HUES64 (cell line): ENCODE measurements around the gene CDC25B.

Experiments used
- H3K27ac ChIP-seq: 2 replicates; pipeline ENCODE4 v1.7.0; 2013; ENCODE audit warnings: low read depth, low read length, inconsistent platforms
- H3K27me3 ChIP-seq: 2 replicates; pipeline ENCODE4 v1.6.1; 2013; ENCODE audit warnings: mild to moderate bottlenecking, low read length; ENCODE audit not compliant: insufficient read depth
- H3K36me3 ChIP-seq: 2 replicates; pipeline ENCODE4 v1.6.1; 2013; ENCODE audit warnings: mild to moderate bottlenecking, low read length; ENCODE audit not compliant: insufficient read depth
- H3K4me1 ChIP-seq: 2 replicates; pipeline ENCODE4 v1.6.1; 2013; ENCODE audit warnings: mild to moderate bottlenecking, low read length, moderate library complexity; ENCODE audit not compliant: insufficient read depth
- H3K4me3 ChIP-seq: 2 replicates; pipeline ENCODE4 v1.5.1; 2013; ENCODE audit warnings: mild to moderate bottlenecking, low read length, moderate library complexity
- H3K9ac ChIP-seq: 2 replicates; pipeline ENCODE4 v1.6.1; 2013; ENCODE audit warnings: mild to moderate bottlenecking, low read depth, low read length
- H3K9me3 ChIP-seq: 2 replicates; pipeline ENCODE4 v1.6.1; 2013; ENCODE audit warnings: low read depth, low read length; ENCODE audit not compliant: insufficient read depth
- WGBS: fragments of 150-250, 120-280 bp; methylation state at CpG from one replicate; pipeline ENCODE4 v1.1.7; 2013; ENCODE audit warnings: missing lambda C conversion rate; 5-methylcytosine and 5-hydroxymethylcytosine counted together

CDC25B gene

DNA sequence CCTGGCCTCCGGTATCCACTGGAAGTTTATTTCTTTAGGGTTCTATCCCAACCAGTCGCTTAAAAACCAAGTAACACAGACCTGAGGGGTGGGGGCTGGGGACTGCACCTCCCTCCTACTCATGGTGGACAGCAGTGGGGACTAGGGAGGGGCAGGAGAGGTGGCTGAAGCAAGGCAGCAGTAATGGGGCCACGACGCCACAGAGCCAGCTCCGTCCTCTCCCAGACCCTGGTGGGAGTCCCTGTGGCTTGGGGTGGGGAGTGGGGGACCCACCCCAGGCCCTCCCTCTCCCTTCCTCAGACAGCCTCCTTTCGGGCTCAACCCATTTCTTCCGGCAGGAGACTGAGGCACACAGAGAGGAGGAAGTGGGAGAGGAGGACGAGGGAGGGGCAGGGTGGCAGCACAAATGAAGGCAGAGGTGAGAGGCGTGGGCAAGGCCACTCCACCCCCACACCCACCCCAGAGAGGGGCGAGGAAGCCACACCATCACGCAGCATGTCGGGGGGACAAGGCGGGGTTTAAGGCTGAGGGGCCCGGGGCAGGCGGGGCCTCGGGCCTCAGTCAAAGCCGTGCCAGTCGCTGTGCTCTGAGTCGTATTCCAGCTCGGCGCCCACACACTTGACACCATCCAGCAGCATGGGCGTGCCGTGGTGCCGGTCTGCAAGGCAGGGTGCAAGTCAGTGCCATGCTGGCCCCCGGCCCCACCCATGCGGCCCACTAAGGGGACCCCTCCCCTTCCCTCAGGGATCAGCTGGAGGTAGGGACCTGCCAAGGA is 42.4 kb upstream of the CDC25B start:
- Histone ChIP-seq H3K9ac (no peak overlapping the region), H3K9me3 (no peaks in the 10 kb centered on the region), H3K27me3 (peaks cover 43% of the 10 kb centered on the region), H3K27ac (no peak overlapping the region), H3K36me3 (peaks cover 33% of the 10 kb centered on the region), H3K4me1 (0 out of 2 replicates have a peak, but pooled peaks cover 7% of the 10 kb centered on the region), H3K4me3 (no peak overlapping the region)
- 93% methylated on average over 21 of the region's 26 CpGs for WGBS

DNA sequence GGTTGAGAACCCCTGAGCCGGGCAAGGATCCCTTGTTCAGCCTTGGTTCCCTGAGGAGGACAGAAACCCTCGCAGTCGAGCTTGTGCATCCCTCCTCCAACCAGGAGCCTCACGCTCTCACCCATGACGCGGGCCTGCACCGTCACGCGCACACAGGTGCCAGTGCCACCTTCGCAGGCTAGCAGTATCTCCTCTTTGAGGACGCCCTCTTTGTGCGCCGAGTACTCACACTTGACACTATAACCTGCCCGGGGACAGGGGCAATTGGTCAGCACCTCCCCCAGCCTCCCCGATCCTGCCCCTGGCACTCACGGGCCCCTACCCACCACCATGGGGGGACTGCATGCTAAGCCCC is 41.9 kb upstream of the CDC25B start:
- no peak overlapping the region for H3K4me3 ChIP-seq
- no peak overlapping the region for H3K27ac ChIP-seq
- peaks cover 33% of the 10 kb centered on the region for H3K36me3 ChIP-seq
- WGBS = 96% methylated on average over 16 of the region's 16 CpGs
- H3K9ac ChIP-seq = no peak overlapping the region
- 0 out of 2 replicates have a peak, but pooled peaks cover 7% of the 10 kb centered on the region for H3K4me1 ChIP-seq
- no peaks in the 10 kb centered on the region for H3K9me3 ChIP-seq
- H3K27me3 ChIP-seq = peaks cover 37% of the 10 kb centered on the region

DNA sequence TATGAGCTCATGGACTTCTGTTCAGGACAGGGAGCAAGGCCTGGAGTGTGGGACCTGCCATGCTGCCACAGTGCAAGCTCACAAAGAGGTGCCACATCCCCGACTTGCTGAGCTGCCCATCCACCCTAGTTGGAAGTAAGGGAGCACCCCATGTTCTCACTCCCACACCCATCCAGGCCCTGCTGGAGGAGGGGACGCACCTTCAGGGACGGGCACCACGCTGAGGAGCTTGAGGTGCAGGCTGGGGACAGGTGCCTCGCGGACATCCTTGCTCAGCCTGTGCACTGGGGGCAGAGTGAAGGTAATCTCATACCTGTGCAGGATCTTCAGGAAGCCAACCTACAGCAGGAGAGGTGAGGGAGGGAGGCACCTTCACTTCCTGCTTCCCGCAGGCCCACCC is 40.8 kb upstream of the CDC25B start:
- Histone ChIP-seq H3K36me3 (peaks cover 33% of the 10 kb centered on the region), H3K27me3 (peaks cover 27% of the 10 kb centered on the region), H3K4me1 (0 out of 2 replicates have a peak, but pooled peaks cover 7% of the 10 kb centered on the region), H3K9me3 (no peaks in the 10 kb centered on the region), H3K9ac (no peak overlapping the region), H3K27ac (no peak overlapping the region), H3K4me3 (no peak overlapping the region)
- 94% methylated on average over 7 of the region's 7 CpGs for WGBS

DNA sequence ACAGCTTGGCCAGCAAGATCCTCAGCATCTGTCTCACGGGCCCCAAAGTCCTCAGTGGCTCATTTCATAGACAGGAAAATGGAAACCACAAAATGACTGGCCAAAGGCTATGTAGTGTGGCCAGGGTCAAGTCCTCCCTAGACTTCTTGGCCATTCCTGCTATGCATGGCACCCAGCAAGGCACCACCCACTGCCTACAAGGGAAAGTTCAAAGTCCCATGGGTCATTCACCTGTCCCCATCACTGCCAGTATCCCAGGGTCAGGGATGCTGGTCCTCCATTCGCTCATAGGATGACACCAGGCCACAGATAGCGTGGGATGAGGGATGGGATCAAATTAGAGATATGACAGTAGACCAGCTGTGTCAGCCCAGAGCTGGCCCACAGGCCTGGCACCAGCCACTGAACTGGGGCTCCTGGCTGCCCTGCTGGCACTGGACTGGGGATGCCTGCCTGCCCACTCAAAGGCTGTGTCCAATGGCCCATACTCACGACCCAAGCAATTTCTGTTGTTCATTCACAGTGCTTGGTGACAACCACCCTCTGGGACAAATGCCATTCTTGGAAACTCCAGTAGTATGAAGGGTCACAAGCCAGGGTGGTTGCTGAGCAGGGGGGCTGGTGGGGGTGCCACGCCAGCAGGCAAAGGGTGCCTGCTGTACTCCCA is 40.2 kb upstream of the CDC25B start:
- H3K27ac ChIP-seq = no peak overlapping the region
- H3K4me1 ChIP-seq = 0 out of 2 replicates have a peak, but pooled peaks cover 7% of the 10 kb centered on the region
- peaks cover 33% of the 10 kb centered on the region for H3K36me3 ChIP-seq
- no peak overlapping the region for H3K9ac ChIP-seq
- H3K9me3 ChIP-seq = no peaks in the 10 kb centered on the region
- no peak overlapping the region for H3K4me3 ChIP-seq
- WGBS = 91% methylated on average over 5 of the region's 5 CpGs
- H3K27me3 ChIP-seq = peaks cover 20% of the 10 kb centered on the region

DNA sequence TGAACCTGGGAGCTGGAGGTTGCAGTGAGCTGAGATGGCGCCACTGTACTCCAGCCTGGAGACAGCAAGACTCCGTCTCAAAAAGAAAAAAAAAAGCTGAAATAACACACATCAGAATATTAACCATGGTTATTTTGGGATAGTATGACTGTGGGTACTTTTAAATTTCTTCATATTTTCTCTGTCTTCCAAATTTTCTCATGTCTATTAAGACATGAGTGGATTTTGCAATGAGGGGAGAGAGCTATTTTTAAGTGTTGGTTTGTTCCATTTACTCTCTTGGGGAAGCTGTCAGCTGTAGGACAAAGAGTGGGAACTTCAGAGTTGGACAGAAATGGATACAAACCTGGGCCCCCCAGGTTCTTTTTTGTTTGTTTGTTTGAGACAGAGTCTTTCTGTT is 38.8 kb upstream of the CDC25B start:
- H3K4me3 ChIP-seq = no peak overlapping the region
- 0 out of 2 replicates have a peak, but pooled peaks cover 6% of the 10 kb centered on the region for H3K4me1 ChIP-seq
- peaks cover 38% of the 10 kb centered on the region for H3K36me3 ChIP-seq
- no peak overlapping the region for H3K27ac ChIP-seq
- H3K27me3 ChIP-seq = peaks cover 7% of the 10 kb centered on the region
- no peaks in the 10 kb centered on the region for H3K9me3 ChIP-seq
- no peak overlapping the region for H3K9ac ChIP-seq
- WGBS = 90% methylated on average over 1 of the region's 2 CpGs

DNA sequence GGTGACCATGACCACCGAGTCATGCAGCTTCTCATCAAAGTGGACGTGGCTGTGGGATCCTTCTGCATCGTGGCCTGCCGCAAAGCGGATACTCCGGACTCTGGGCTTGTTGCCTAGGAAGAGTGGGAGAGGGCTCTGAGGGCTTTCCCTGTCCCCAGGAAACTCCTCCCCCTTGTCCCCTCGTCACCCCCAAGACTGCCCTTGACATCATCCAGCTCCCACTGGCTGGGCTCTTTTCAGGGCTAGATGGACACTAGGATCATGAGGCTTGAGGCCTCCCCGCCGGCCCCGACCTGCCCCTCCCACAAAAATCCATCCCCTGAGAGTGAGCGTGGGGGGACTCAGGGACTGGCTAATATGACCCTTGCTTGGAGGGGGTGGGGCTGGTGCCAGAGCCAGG is 37.5 kb upstream of the CDC25B start:
- Histone ChIP-seq H3K4me1 (no peaks in the 10 kb centered on the region), H3K27me3 (no peaks in the 10 kb centered on the region), H3K27ac (no peak overlapping the region), H3K36me3 (peaks cover 38% of the 10 kb centered on the region), H3K9me3 (no peaks in the 10 kb centered on the region), H3K9ac (no peak overlapping the region), H3K4me3 (no peak overlapping the region)
- 95% methylated on average over 11 of the region's 11 CpGs for WGBS

DNA sequence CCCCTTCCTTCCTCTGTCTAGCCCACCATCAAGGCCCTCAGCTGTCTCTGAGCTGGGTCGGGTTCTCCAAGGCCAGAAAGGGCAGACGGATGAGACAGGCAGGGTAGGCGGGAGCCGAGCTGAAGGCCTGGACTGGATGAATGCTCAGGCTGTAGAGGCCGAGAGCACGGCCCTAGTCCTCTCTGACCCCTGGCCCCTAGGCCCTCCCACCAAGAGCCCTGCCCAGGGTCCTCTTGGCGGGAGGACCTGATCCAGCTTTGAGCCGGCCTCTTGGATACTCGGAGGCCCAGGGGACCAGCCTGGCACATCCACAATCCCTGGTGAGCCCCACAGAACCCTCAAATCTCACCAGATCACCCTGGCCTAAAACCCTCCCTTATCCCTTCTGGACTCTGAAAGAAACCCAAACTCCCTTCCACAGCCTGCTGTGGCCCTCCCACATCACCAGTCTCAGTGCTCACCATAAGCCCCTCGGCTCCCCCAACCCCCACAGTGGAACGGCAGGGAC is 36.7 kb upstream of the CDC25B start:
- H3K9me3 ChIP-seq = no peaks in the 10 kb centered on the region
- peaks cover 38% of the 10 kb centered on the region for H3K36me3 ChIP-seq

DNA sequence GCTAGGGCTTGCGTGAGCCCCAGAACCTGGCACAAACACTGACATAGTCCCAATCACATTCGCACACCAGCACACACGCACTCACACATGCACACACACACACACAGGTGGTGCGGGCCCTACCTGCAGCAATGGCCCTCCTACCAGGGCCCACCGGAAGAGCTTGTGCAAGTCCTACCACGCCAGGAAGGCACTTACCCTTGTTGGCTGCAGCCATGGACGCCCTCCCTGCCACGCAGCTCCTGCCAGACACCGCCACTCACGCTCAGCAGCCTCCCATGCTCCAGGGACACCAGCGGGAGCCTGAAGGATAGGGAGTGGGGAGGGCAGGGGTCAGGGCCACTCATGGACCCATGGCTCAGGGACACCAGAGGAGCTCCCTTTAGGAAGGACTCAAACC is 36.2 kb upstream of the CDC25B start:
- 94% methylated on average over 11 of the region's 11 CpGs for WGBS
- no peaks in the 10 kb centered on the region for H3K27me3 ChIP-seq
- H3K9me3 ChIP-seq = no peaks in the 10 kb centered on the region
- no peak overlapping the region for H3K4me3 ChIP-seq
- no peaks in the 10 kb centered on the region for H3K4me1 ChIP-seq
- H3K27ac ChIP-seq = no peak overlapping the region
- peaks cover 34% of the 10 kb centered on the region for H3K36me3 ChIP-seq
- no peak overlapping the region for H3K9ac ChIP-seq

More for the DNA sequence above, 36.7 kb upstream of the CDC25B start:
- no peak overlapping the region for H3K9ac ChIP-seq
- H3K4me3 ChIP-seq = no peak overlapping the region
- 87% methylated on average over 11 of the region's 11 CpGs for WGBS
- no peaks in the 10 kb centered on the region for H3K27me3 ChIP-seq
- H3K27ac ChIP-seq = no peak overlapping the region
- H3K4me1 ChIP-seq = no peaks in the 10 kb centered on the region

DNA sequence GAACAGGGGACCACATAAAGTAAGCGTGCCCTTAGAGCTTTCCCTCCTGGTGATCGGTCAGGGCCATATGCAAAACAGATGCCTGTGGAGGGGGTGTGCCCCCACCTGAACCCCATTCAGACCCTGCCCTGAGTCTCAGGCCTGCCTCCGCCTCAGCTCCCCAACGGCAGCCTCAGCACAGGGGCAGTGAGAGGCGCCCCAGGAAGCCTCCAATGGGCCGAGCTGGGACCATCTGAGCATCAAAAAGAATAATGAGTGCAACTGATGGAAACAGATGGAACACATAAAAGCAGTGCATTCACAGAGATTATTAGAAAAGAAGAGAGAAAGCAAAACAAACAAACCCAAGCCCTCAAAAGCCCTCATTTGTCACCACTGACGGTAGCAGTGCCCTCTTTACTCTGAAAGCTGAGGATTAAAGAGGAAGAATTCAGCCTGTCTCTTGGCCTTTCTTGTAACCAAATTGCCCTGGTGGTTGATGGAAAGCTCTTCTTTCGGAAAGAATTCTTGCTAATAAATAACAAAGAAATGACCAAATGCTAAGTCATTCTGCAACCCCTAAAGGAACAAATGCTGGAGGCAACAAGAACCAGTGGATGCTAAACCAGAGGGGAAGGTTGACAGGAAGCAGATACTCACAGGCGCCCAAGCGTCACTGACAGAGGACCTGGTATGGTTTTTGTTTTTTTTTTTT is 35.3 kb upstream of the CDC25B start:
- peaks cover 31% of the 10 kb centered on the region for H3K36me3 ChIP-seq
- no peaks in the 10 kb centered on the region for H3K4me1 ChIP-seq
- H3K4me3 ChIP-seq = no peak overlapping the region
- no peak overlapping the region; the same call in 1 of the 2 replicates for H3K9ac ChIP-seq
- no peaks in the 10 kb centered on the region for H3K9me3 ChIP-seq
- no peaks in the 10 kb centered on the region for H3K27me3 ChIP-seq
- no peak overlapping the region for H3K27ac ChIP-seq
- 83% methylated on average over 10 of the region's 10 CpGs for WGBS

DNA sequence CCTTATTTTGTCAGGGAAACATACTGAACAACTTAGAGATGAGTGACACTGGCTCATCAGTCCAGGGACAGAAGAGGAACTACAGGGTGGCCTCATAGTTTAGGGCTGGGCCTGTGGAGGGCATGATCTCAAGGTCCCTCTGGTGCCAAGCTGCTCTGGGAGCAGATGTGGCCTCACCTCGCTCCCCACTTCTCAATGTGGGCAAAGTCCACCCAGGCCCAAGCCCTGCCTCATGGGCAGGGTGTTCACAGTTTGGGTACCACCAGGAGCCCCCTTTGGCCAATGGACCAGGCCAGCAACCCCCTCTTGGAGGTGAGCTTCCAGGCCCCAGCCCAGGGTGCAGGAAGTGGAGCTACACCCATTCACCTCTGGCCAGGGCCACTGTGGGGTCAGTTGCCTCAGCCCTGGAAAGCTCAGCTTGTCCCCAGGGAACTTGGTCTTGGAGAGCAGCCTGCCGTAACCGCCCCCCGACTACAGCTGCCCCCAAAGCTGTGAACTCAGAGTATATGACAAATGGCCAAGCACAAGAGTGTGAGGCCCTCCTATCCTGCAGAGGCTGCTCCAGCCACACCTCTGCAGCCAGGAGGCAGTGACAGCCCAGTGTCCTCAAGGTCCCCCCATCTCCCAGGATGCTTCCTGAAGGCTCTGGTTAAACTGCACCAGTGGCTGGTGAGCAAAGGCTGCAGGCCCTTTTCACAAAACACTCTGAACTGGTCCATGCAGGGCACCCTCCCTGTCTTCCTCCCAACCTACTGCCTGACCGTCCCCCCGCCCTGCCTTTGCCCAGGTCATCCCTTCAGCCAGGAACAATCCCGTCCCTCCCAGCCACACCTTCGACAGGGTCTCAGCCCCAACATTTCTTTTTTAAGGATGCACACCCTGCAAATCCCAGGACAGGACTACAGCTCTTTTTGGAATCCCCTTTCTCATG is 32.2 kb upstream of the CDC25B start:
- H3K4me1 ChIP-seq = peaks cover 6% of the 10 kb centered on the region
- no peak overlapping the region for H3K9ac ChIP-seq
- WGBS = 92% methylated on average over 8 of the region's 8 CpGs

More for the DNA sequence above, 32.2 kb upstream of the CDC25B start:
- Histone ChIP-seq H3K27ac (no peak overlapping the region), H3K36me3 (0 out of 2 replicates have a peak, but pooled peaks cover 9% of the 10 kb centered on the region), H3K27me3 (no peaks in the 10 kb centered on the region), H3K9me3 (no peaks in the 10 kb centered on the region), H3K4me3 (no peak overlapping the region)
